Endothelial cell of umbilical vein (primary cell): ENCODE measurements around the gene CLC. TPM values are rescaled to one million over a fixed set of nuclear protein-coding genes. Genes with fewer than 3 reads are reported as not detected.

Source experiments
- BruUV-seq: library from RNA; stranded (reverse); fragments of 400-500 nt; replicated peaks from 2 replicates; lab custom pipeline; 2021; lab: Mats Ljungman, UMichigan
- CTCF ChIA-PET: fragments of 300-600, 350-600 bp; sonication (Branson Sonifier 250); formaldehyde crosslinking; loops from one replicate; lab custom pipeline; 2021; ENCODE audit warnings: antibody characterized with exemption, inconsistent platforms; lab: Charles Lee
- POLR2A ChIA-PET: fragments of 300-600, 350-600 bp; sonication (Branson Sonifier 250); formaldehyde crosslinking; loops from one replicate; lab custom pipeline; 2021; ENCODE audit warnings: antibody characterized with exemption, inconsistent platforms; lab: Charles Lee
- DNase-seq: peaks from one replicate; pipeline ENCODE4 v3.0.0-alpha.2; 2011; ENCODE audit warnings: low read depth, low spot score
- FAIRE-seq: peaks from 2 replicates; lab custom pipeline; 2011; peaks lifted over from hg19 to GRCh38; lab: Jason Lieb, UNC
- H2AFZ ChIP-seq: 2 replicates; pipeline ENCODE4 v1.6.0; 2012; ENCODE audit warnings: low read depth, low read length, control low read depth, inconsistent platforms
- H3K27ac ChIP-seq: 2 replicates; pipeline ENCODE4 v1.5.1; 2011; ENCODE audit warnings: low read depth, mild to moderate bottlenecking, control low read depth, low read length, moderate library complexity; ENCODE audit not compliant: insufficient read depth
- H3K27me3 ChIP-seq, 2 experiments: 2 replicates each; pipeline versions ENCODE4 v1.6.0 to v1.6.1; 2011; ENCODE audit warnings: low read length in 2 of 2, mixed read lengths in 1 of 2; ENCODE audit not compliant: control insufficient read depth in 2 of 2, insufficient read depth in 2 of 2
- H3K36me3 ChIP-seq, 2 experiments: 2 replicates in 1 of 2; 3 replicates in 1 of 2; pipeline ENCODE4 v1.5.1; 2011; ENCODE audit warnings: low read length in 2 of 2, mild to moderate bottlenecking in 1 of 2, moderate library complexity in 1 of 2; ENCODE audit not compliant: control insufficient read depth in 2 of 2, insufficient read depth in 2 of 2; ENCODE audit errors: extremely low read depth in 1 of 2
- H3K4me1 ChIP-seq: 3 replicates; pipeline ENCODE4 v1.5.1; 2011; ENCODE audit warnings: mild to moderate bottlenecking, low read length; ENCODE audit not compliant: control insufficient read depth, insufficient read depth; ENCODE audit errors: extremely low read depth
- H3K4me2 ChIP-seq: 2 replicates; pipeline ENCODE4 v1.6.1; 2011; ENCODE audit warnings: low read length, control low read depth, mixed read lengths; ENCODE audit not compliant: insufficient read depth
- H3K4me3 ChIP-seq, 3 experiments: fragments of 200-600 bp in 1 of 3; sonication (generic), shearing (Covaris generic) in 1 of 3; replicated peaks in 1 of 3; 2 replicates each; pipeline ENCODE4 v1.5.1; 2011 to 2016; ENCODE audit warnings: control low read depth in 3 of 3, low read length in 3 of 3, mild to moderate bottlenecking in 2 of 3, inconsistent platforms in 1 of 3, low read depth in 1 of 3, moderate library complexity in 1 of 3; ENCODE audit not compliant: insufficient read depth in 1 of 3
- H3K79me2 ChIP-seq: 2 replicates; pipeline ENCODE4 v1.6.0; 2012; ENCODE audit warnings: low read length, inconsistent platforms; ENCODE audit not compliant: control insufficient read depth, insufficient read depth
- H3K9ac ChIP-seq: replicated peaks from 2 replicates; pipeline ENCODE3; 2011; ENCODE audit warnings: low read length, control low read depth; ENCODE audit not compliant: insufficient read depth; ENCODE audit errors: extremely low read depth
- H3K9me1 ChIP-seq: replicated peaks from 3 replicates; pipeline ENCODE4 v1.6.0; 2011; ENCODE audit warnings: mild to moderate bottlenecking, low read length; ENCODE audit not compliant: control insufficient read depth, insufficient read depth; ENCODE audit errors: extremely low read depth
- H3K9me3 ChIP-seq: replicated peaks from 2 replicates; pipeline ENCODE4 v1.5.1; 2012; ENCODE audit warnings: low read length, inconsistent platforms; ENCODE audit not compliant: control insufficient read depth, insufficient read depth
- H4K20me1 ChIP-seq: replicated peaks from 2 replicates; pipeline ENCODE3; 2011; ENCODE audit warnings: mild to moderate bottlenecking, low read length; ENCODE audit not compliant: control insufficient read depth, insufficient read depth; ENCODE audit errors: extremely low read depth
- CTCF ChIP-seq, 2 donors: IDR thresholded peaks; 1 replicate in 1 of 2; 2 replicates in 1 of 2; pipeline ENCODE4 v1.5.1; 2011; ENCODE audit warnings: low read length in 2 of 2, mild to moderate bottlenecking in 2 of 2, moderate library complexity in 2 of 2, control low read depth in 1 of 2, inconsistent platforms in 1 of 2, low read depth in 1 of 2; ENCODE audit not compliant: insufficient read depth in 1 of 2; ENCODE audit errors: extremely low read depth in 1 of 2
- EZH2 ChIP-seq: IDR thresholded peaks from 2 replicates; pipeline ENCODE4 v1.6.1; 2012; ENCODE audit warnings: borderline replicate concordance, low read depth, mild to moderate bottlenecking, moderate library complexity, low read length, inconsistent platforms; ENCODE audit not compliant: severe bottlenecking
- FOS ChIP-seq: IDR thresholded peaks from 2 replicates; pipeline ENCODE4 v1.6.1; 2011; ENCODE audit warnings: mild to moderate bottlenecking, low read length, moderate library complexity, borderline replicate concordance; ENCODE audit not compliant: insufficient read depth
- GATA2 ChIP-seq: IDR thresholded peaks from 2 replicates; pipeline ENCODE4 v1.7.0; 2011; ENCODE audit warnings: low read depth, mild to moderate bottlenecking, moderate library complexity, mixed read lengths, low read length; ENCODE audit not compliant: insufficient read length, insufficient read depth
- JUN ChIP-seq: IDR thresholded peaks from 2 replicates; pipeline ENCODE4 v1.6.1; 2011; ENCODE audit warnings: borderline replicate concordance, low read depth; ENCODE audit not compliant: insufficient read length, insufficient read depth
- MAX ChIP-seq: IDR thresholded peaks from 2 replicates; pipeline ENCODE4 v1.6.1; 2011; ENCODE audit not compliant: insufficient read depth, insufficient read length
- MYC ChIP-seq: IDR thresholded peaks from one replicate; pipeline ENCODE4 v1.6.1; 2011; ENCODE audit warnings: mild to moderate bottlenecking, low read depth, low read length
- POLR2A ChIP-seq: IDR thresholded peaks from 2 replicates; pipeline ENCODE4 v1.6.1; 2012; ENCODE audit warnings: low read depth, mild to moderate bottlenecking, control low read depth, low read length
- POLR2AphosphoS5 ChIP-seq: IDR thresholded peaks from 2 replicates; pipeline ENCODE4 v1.6.1; 2012; ENCODE audit warnings: low read depth, mild to moderate bottlenecking, control low read depth, low read length, moderate library complexity; ENCODE audit not compliant: insufficient read depth
- dilution Hi-C: fragments of 300-500 bp; cut with MboI; formaldehyde crosslinking; loops from one replicate; pipeline ENCODE4 v1.15.0; 2019; ENCODE audit warnings: low sequenced_read_pairs; ENCODE audit not compliant: extremely low pct_ligation_motif_present
- intact Hi-C: fragments of 100-400 bp; cut with micrococcal nuclease; formaldehyde crosslinking; loops from one replicate; pipeline ENCODE4 v1.10.0; 2022
- polyA plus RNA-seq, 4 experiments: library from polyadenylated mRNA; depleted of rRNA in 3 of 4; stranded (reverse) in 3 of 4; unstranded in 1 of 4; fragments of >200 nt; gene quantifications; 2 replicates each; pipeline versions ENCODE4 v1.2.1 to v1.2.3, GENCODE V29; 2011 to 2012; ENCODE audit warnings: missing spikeins in 1 of 4
- total RNA-seq: library from RNA; stranded (reverse); gene quantifications from 2 replicates; pipeline ENCODE4 v1.2.3, GENCODE V29; 2021

The CLC gene
- total and polyA plus RNA-seq, 2 donors (not counting 3 experiments of a cell fraction or from before 2014, with no cell fraction given) = not detected

- DNase-seq = no peak
- no peaks in the 10 kb centered on the region for H3K9me1 ChIP-seq
- ChIA-PET POLR2A (no interaction called here), CTCF (interaction anchor here (1.0 kb wide), 1 partner anchor 40 kb away, joined by 3 read pairs; no protein-coding TSS in a partner anchor)
- H3K27ac ChIP-seq = no peak overlapping the region
- H3K4me3 ChIP-seq = no peak overlapping the region
- no peaks in the 10 kb centered on the region for H3K9me3 ChIP-seq
- H4K20me1 ChIP-seq = no peaks in the 10 kb centered on the region
- FAIRE-seq = no peak
- intact Hi-C loops = no loop called here
- no peaks in the 10 kb centered on the region for H3K36me3 ChIP-seq
- dilution Hi-C loops = no loop called here
- H3K27me3 ChIP-seq = no peaks in the 10 kb centered on the region
- H3K9ac ChIP-seq = no peak overlapping the region
- H3K4me2 ChIP-seq = no peak overlapping the region
- H3K79me2 ChIP-seq = no peaks in the 10 kb centered on the region
- no peak overlapping the region for H2AFZ ChIP-seq
- TF ChIP-seq JUN (no peak), FOS (no peak), EZH2 (no peak), POLR2A (no peak), CTCF (IDR thresholded peaks at IDR 0.05; ENCODE audit: extremely low read depth in 1 of 2, insufficient read depth in 1 of 2, low read depth in 1 of 2, low read length in 2 of 2) (no peak), MAX (no peak), GATA2 (no peak), POLR2AphosphoS5 (no peak), MYC (no peak)
- H3K4me1 ChIP-seq = no peaks in the 10 kb centered on the region
- no TSS peak for BruUV-seq
These were observed 10.6 kb downstream of the CLC start for GRCh38 chr19:39727070-39727800.
